Stomach (tissue), 4 donors: Measurements from ENCODE around the gene METTL24.

Experiments
- EP300 ChIP-seq: sonication (generic); formaldehyde crosslinking; IDR thresholded peaks from one replicate; pipeline ENCODE4 v1.6.1; 2017; ENCODE audit warnings: antibody characterized with exemption
- POLR2A ChIP-seq, 4 donors: fragments of 450-650 bp; IDR thresholded peaks; one replicate each; pipeline ENCODE4 v1.6.1; 2016; ENCODE audit warnings: antibody characterized with exemption in 4 of 4, control low read depth in 2 of 4, mild to moderate bottlenecking in 1 of 4, moderate library complexity in 1 of 4
- POLR2AphosphoS5 ChIP-seq, 3 donors: sonication (generic); formaldehyde crosslinking; IDR thresholded peaks; one replicate each; pipeline ENCODE4 v1.6.1; 2016; ENCODE audit warnings: antibody characterized with exemption in 3 of 3
- TF ChIP-seq, protein P1 (sequence below), 7 experiments: fragments of 450-650 bp in 4 of 7; fragments of 200-600 bp in 3 of 7; sonication (generic) in 3 of 7; IDR thresholded peaks; one replicate each; pipeline ENCODE4 v1.5.1; 2016 to 2019; ENCODE audit warnings: antibody characterized with exemption in 7 of 7, control low read depth in 2 of 7, mild to moderate bottlenecking in 1 of 7

DNA sequence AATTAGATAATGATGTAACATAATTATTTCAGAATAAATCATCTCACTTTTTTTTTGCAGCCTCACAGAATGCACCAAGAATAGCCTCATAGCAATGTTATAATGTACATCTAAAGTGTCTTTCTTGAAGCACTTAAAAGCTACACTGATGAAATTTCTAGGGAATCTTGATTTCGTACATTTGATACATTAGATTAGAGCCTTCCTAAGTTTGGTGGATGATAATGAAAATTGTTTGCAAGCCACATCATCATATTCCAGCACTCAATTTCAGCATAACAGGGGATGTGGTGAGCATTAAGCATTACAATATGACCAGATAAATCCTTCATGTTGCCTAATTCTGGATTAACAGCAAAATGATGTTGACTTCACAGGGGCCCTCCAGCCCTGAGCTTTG is 9.7 kb upstream of the METTL24 start:
- TF ChIP-seq, protein P1, sequence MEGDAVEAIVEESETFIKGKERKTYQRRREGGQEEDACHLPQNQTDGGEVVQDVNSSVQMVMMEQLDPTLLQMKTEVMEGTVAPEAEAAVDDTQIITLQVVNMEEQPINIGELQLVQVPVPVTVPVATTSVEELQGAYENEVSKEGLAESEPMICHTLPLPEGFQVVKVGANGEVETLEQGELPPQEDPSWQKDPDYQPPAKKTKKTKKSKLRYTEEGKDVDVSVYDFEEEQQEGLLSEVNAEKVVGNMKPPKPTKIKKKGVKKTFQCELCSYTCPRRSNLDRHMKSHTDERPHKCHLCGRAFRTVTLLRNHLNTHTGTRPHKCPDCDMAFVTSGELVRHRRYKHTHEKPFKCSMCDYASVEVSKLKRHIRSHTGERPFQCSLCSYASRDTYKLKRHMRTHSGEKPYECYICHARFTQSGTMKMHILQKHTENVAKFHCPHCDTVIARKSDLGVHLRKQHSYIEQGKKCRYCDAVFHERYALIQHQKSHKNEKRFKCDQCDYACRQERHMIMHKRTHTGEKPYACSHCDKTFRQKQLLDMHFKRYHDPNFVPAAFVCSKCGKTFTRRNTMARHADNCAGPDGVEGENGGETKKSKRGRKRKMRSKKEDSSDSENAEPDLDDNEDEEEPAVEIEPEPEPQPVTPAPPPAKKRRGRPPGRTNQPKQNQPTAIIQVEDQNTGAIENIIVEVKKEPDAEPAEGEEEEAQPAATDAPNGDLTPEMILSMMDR (IDR thresholded peaks at IDR 0.05), result no peak
- TF ChIP-seq POLR2A (IDR thresholded peaks at IDR 0.05) (no peak), POLR2AphosphoS5 (IDR thresholded peaks at IDR 0.05) (no peak), EP300 (no peak)
